ENCODE data around the gene NSMF.

Gene NSMF

GRCh38 chr9:137456864-137457405, 2.2 kb downstream of the NSMF start:
- TF ChIP-seq, protein P1, sequence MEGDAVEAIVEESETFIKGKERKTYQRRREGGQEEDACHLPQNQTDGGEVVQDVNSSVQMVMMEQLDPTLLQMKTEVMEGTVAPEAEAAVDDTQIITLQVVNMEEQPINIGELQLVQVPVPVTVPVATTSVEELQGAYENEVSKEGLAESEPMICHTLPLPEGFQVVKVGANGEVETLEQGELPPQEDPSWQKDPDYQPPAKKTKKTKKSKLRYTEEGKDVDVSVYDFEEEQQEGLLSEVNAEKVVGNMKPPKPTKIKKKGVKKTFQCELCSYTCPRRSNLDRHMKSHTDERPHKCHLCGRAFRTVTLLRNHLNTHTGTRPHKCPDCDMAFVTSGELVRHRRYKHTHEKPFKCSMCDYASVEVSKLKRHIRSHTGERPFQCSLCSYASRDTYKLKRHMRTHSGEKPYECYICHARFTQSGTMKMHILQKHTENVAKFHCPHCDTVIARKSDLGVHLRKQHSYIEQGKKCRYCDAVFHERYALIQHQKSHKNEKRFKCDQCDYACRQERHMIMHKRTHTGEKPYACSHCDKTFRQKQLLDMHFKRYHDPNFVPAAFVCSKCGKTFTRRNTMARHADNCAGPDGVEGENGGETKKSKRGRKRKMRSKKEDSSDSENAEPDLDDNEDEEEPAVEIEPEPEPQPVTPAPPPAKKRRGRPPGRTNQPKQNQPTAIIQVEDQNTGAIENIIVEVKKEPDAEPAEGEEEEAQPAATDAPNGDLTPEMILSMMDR (conservative IDR thresholded peaks at IDR 0.05; ENCODE audit: low read length): no peak
- TF ChIP-seq EZH2phosphoT487 (IDR thresholded peaks at IDR 0.05; ENCODE audit: borderline replicate concordance): no peak
- Histone ChIP-seq H4K20me1 (ENCODE audit: insufficient read depth, low read length, poor library complexity, severe bottlenecking) (no peaks in the 10 kb centered on the region), H3K4me2 (ENCODE audit: low read depth, low read length, poor library complexity, severe bottlenecking) (no peak overlapping the region), H3F3A (ENCODE audit: low read depth) (no peaks in the 10 kb centered on the region), H3K9me3 (ENCODE audit: insufficient read depth, low read depth, low read length) (no peaks in the 10 kb centered on the region), H3K4me3 (ENCODE audit: low read length, poor library complexity, severe bottlenecking) (no peak overlapping the region), H3K9ac (ENCODE audit: low read depth, low read length, poor library complexity, severe bottlenecking) (no peak overlapping the region), H3K4me1 (ENCODE audit: insufficient read depth, low read length, poor library complexity, severe bottlenecking) (no peaks in the 10 kb centered on the region), H3K9me2 (replicated peaks; ENCODE audit: low read depth, low read length) (no peaks in the 10 kb centered on the region), H3K79me2 (ENCODE audit: insufficient read depth, low read length) (no peaks in the 10 kb centered on the region), H3K27me3 (ENCODE audit: insufficient read depth, low read length, poor library complexity, severe bottlenecking) (no peaks in the 10 kb centered on the region), H3K36me3 (ENCODE audit: insufficient read depth, low read length) (no peaks in the 10 kb centered on the region), H2AFZ (ENCODE audit: low read length) (no peak overlapping the region)

DNA sequence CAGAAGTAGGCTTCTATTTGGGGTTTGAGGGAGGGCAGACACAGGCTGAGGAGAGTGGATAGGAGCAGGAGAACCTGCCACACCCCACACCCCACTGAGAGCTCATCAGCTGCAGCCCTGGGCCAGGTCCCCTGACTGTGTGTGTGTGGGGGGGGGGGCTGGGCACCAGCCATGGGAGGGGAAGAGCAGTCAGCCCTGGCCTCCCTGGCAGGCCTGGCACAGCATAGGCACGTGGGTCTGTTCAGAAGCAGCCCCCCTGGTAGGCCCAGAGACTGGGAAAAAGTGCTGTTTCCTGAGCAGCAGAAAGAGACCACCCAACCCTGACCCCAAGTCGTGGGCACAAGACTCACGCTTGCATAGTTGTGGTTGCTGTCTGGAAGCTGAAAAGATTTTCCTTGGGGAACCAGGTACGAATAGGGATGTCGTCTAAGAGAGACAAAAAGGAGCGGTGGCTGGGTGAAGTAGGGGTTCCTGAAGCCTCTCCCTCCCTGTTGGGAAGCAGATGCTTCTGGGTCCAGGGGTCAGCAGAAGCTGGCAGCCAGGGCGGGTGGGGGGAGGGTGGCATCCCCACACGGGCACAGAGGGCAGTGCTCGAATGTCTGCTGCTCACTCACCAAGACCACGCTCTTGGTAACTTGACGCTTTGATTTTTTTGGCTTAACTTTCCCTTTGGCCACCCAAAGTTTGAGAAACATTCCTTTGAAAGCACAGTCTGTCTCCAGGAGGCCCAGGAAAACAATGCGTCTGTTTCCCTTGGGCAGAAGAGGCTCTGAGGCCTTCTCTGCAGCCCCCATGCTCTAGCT, 2.9 kb downstream of the NSMF start:
- TF ChIP-seq, protein P1 (conservative IDR thresholded peaks at IDR 0.05; ENCODE audit: low read length): no peak
- TF ChIP-seq EZH2phosphoT487 (IDR thresholded peaks at IDR 0.05; ENCODE audit: borderline replicate concordance): no peak
- no peaks in the 10 kb centered on the region for H3K27me3 ChIP-seq (ENCODE audit: insufficient read depth, low read length, poor library complexity, severe bottlenecking)
- H2AFZ ChIP-seq (ENCODE audit: low read length): no peak overlapping the region
- H3K9me3 ChIP-seq (ENCODE audit: insufficient read depth, low read depth, low read length): no peaks in the 10 kb centered on the region
- no peaks in the 10 kb centered on the region for H3K36me3 ChIP-seq (ENCODE audit: insufficient read depth, low read length)
- no peaks in the 10 kb centered on the region for H3K4me1 ChIP-seq (ENCODE audit: insufficient read depth, low read length, poor library complexity, severe bottlenecking)
- no peaks in the 10 kb centered on the region for H3K79me2 ChIP-seq (ENCODE audit: insufficient read depth, low read length)
- H4K20me1 ChIP-seq (ENCODE audit: insufficient read depth, low read length, poor library complexity, severe bottlenecking): no peaks in the 10 kb centered on the region
- H3F3A ChIP-seq (ENCODE audit: low read depth): no peaks in the 10 kb centered on the region
- H3K4me3 ChIP-seq (ENCODE audit: low read length, poor library complexity, severe bottlenecking): no peak overlapping the region
- no peaks in the 10 kb centered on the region for H3K9me2 ChIP-seq (replicated peaks; ENCODE audit: low read depth, low read length)
- H3K9ac ChIP-seq (ENCODE audit: low read depth, low read length, poor library complexity, severe bottlenecking): no peak overlapping the region
- no peak overlapping the region for H3K4me2 ChIP-seq (ENCODE audit: low read depth, low read length, poor library complexity, severe bottlenecking)

GRCh38 chr9:137455359-137455991, 3.7 kb downstream of the NSMF start:
- Histone ChIP-seq H3K36me3 (ENCODE audit: insufficient read depth, low read length) (no peaks in the 10 kb centered on the region), H3K4me1 (ENCODE audit: insufficient read depth, low read length, poor library complexity, severe bottlenecking) (no peaks in the 10 kb centered on the region), H3K4me3 (ENCODE audit: low read length, poor library complexity, severe bottlenecking) (no peak overlapping the region), H3K9ac (ENCODE audit: low read depth, low read length, poor library complexity, severe bottlenecking) (no peak overlapping the region), H4K20me1 (ENCODE audit: insufficient read depth, low read length, poor library complexity, severe bottlenecking) (no peaks in the 10 kb centered on the region), H3F3A (ENCODE audit: low read depth) (no peaks in the 10 kb centered on the region), H3K79me2 (ENCODE audit: insufficient read depth, low read length) (no peaks in the 10 kb centered on the region), H3K9me2 (replicated peaks; ENCODE audit: low read depth, low read length) (no peaks in the 10 kb centered on the region), H3K4me2 (ENCODE audit: low read depth, low read length, poor library complexity, severe bottlenecking) (no peak overlapping the region), H2AFZ (ENCODE audit: low read length) (no peak overlapping the region), H3K27me3 (ENCODE audit: insufficient read depth, low read length, poor library complexity, severe bottlenecking) (no peaks in the 10 kb centered on the region), H3K9me3 (ENCODE audit: insufficient read depth, low read depth, low read length) (no peaks in the 10 kb centered on the region)
- no peak for TF ChIP-seq EZH2phosphoT487 (IDR thresholded peaks at IDR 0.05; ENCODE audit: borderline replicate concordance)
- TF ChIP-seq, protein P1 (conservative IDR thresholded peaks at IDR 0.05; ENCODE audit: low read length): no peak
